HG02938 (cell line): ENCODE data around the gene FBXO48.
"Not testable (repeated sequence)": the region's sequence is repeated elsewhere in the genome, so short reads cannot be mapped to it uniquely, and the experiment has no call there.

Experiments
- ATAC-seq: cut with Tn5 transposase; IDR thresholded peaks from one replicate; pipeline ENCODE4 v1.9.1; 2021; ENCODE audit warnings: mild to moderate bottlenecking, moderate library complexity; ENCODE audit not compliant: unreplicated experiment

The FBXO48 gene, protein sequence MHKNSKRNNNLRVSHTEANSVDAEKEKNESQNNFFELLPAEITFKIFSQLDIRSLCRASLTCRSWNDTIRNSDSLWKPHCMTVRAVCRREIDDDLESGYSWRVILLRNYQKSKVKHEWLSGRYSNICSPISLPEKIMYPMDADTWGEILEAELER

DNA sequence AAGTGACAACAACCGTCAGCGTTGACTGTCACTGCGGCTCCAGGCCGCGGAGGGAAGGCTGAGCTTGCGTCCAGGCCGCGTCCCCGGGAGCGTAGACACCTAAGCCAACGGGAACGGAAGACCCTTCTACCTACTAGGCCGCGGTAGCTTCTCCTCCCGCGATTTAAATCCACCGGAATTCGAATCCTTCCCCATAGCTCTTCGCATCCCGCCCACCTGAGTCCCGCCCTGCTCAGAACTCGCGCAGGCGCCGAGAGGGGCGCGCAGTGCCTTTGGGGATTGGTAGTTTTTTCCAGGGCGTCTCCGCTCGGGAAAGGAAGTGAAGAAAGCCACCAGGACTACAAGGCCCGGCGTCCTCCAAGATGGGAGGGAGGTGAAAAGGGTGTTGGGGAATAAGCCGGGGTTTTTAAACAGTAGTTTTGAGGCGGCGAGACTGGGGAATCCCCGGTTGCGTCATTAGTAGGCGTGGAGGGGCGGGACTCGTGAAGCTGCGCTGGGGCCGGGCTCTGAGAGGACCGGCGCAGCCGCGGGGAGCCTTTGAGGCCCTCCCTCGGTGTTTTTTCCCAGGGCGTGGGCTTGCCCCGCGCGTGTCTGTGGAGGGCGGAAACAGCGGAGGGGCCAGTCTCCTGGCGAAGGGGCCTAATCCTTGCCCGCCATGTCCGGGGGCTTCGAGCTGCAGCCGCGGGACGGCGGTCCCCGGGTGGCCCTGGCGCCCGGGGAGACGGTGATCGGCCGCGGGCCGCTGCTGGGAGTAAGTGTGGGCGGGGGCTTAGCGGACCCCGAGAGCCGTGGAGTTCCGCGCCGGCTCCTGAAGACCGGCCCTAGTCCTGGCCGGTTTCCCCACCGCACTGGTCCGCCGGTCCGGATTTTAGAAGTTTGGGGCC lies at the start of gene FBXO48, which contains the start of gene APLF:
Gene FBXO48, minus strand, starts transcription at position 218 of the 884 bp plus-strand sequence. CDS start 2,149 bp downstream, outside the sequence.
Gene APLF, plus strand, starts transcription at position 509 of the 884 bp plus-strand sequence. Its CDS starts 147 bp downstream, at position 656.
- ATAC-seq = peak; percentile 95

DNA sequence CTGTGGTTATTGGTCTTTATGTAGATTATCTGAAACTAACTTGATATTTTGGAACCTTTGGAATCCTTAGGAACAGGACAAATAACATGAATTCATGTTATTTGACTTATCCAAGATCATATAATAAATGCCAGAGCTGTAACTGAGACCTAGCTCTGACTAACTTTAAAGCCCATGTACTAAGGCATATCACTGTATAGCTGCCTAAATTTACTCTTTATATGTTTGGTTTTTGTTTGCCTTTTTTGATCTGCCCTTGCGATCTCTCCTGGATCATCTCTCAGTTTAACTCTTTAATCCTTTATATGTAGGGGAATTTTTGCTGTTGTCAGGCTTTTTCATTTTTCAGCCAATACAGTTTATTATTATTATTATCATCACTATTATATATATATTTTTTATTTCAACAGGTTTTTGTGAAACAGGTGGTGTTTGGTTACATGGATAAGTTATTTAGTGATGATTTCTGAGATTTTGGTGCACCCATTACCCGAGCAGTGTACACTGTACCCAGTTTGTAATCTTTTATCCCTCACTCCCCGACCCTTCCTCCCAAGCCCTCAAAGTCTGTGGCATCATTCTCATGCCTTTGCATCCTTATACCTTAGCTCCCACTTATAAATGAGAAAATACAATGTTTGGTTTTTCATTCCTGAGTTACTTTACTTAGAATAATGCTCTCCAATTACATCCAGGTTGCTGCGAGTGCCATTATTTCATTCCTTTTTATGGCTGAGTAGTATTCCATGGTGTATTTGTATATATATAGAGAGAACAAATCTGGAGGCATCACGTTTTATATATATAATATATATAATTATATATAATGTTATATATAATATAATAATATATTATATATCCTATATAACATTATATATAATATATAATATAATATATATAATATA lies 49.2 kb upstream of the FBXO48 start:
- no peak for ATAC-seq

DNA sequence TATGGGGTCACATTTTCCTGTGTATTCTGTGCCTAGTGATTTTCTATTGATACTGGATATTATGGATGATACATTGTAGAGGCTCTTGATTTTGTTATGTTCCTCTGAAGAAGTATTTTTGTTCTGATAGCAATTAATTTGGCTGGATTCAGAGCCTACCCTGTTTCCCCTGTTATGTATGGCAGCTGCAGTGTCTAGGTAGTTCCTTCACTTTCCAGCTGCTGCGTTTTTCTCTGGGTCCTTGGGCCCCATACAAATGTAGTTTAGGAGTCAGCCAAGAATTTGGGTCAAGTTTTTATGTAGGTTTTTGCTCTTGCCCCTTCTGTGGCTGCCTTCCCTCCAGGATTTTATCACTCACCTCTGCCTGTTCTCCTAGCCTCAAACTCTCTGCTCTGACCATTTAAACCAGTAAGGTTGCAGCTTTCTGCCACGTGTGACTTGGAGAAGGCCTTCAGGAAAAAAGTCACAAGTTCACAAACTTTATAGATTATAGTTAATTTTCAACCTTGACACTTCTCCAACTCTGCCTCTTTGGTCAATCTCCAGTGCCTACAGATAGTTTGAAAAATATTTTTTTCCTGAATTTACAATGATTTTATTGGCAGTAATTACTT lies 47.3 kb upstream of the FBXO48 start:
- no peak for ATAC-seq

DNA sequence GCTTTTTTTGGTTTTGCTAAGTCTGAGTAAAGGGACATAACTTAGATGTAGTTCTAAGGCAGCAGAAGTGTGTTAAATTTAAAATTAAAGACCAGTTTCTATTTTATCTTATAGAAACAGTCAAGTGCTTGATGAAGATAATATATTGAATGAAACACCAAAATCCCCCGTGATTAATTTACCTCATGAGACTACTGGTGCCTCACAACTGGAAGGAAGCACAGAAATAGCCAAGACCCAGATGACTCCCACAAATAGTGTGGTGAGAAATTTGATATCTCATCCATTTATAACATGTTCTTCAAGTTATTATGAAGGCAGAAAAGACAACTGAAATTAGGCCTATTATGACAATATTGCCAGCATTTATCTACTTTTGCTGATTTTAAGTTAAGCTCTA lies 45.9 kb upstream of the FBXO48 start:
- ATAC-seq = no peak

DNA sequence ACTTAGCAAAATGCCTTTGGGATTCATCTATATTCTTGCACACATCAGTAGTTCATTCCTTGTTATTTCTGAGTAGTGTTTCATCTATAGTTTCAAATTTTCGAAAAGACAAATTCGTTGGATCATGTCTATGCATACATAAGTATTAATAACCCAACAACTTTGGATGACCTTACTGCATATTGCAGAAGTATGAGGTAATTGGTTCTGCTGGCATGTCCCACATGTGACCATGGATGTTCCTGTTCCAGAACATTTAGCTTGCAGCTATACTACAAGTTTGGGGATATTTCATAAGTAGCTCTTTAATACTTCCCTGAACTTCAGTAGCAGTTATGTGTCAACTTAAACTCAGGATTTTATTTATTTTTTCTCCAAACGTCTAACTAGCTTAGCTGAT lies 45.2 kb upstream of the FBXO48 start:
- no peak for ATAC-seq

DNA sequence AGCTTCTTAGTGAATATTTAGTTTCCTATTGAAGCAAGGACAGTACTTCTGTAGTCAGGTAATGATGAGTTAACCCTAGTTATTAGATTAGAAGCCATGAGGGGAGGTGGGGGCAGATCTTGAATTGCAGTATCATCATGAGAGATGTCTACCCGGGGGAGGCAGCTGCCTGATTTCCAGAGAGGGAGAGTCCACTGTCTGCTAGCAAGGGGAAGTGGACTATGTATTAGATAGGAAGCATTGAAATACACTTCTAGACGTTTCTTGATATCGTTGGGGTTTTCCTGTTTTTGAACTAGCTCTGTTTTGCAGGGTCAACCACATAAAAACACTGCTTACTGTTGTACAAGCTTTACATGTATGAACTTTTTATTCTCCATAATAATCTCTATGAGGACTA lies 39.1 kb upstream of the FBXO48 start:
- no peak for ATAC-seq

DNA sequence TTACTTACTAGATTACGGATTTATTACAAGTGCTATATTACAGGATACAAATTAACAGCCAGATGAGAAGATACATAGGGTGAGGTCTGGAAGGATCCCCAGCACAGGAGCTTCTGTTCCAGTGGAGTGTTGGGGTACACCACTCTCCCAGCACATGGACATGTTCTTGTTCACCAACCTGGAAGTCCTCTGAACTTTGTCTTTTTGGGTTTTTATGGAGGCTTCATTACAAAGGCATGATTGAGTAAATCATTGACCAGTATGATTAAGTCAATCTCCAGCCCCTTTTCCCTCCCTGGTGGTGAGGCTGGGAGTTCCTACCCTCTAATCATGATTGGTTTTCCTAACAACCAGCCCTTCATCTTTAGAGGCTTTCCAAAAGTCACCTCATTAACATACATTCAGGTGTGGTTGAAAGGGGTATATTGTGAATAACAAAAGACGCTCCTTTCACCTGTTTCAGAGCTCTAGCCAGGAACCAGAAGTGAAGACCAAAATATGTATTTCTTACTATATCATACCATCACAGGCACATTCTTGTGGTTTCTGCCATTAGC lies 38.6 kb upstream of the FBXO48 start:
- no peak for ATAC-seq

DNA sequence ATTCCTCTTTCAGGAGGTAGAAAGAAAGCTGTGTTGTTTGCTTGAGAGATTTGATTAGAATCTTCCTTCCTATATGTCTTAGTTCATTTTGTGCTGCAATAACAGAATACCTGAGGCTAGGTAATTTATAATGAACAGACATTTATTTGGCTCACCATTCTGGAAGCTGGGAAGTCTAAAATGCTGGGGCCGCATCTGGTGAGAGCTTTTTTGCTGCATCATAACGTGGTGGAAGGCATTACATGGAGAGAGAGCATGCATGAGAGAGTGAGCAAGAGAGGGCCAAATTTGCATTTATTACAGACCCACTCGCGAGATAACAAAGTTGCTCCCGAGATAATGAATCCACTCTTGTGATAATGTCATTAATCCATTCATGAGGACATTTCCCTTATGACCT lies 34.7 kb upstream of the FBXO48 start:
- no peak for ATAC-seq

DNA sequence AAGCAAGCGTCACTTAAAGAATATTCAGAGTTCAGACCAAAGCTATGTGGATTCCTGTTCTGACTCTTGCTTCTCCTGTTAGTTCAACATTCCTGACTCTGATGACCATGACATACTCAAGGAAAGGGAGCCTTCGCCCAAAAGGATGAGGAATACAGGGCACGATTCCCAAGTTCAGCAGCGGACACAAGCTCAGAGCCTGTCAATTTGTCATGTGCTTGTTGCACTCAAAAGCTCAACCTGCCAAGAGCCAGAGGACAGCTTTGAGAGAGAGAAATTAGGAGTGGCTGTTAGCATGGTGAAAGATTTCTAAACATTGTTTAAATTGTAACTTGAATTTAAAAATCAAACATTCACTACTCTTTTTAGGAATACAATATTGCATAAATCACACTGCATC lies 33.6 kb upstream of the FBXO48 start:
- no peak for ATAC-seq

DNA sequence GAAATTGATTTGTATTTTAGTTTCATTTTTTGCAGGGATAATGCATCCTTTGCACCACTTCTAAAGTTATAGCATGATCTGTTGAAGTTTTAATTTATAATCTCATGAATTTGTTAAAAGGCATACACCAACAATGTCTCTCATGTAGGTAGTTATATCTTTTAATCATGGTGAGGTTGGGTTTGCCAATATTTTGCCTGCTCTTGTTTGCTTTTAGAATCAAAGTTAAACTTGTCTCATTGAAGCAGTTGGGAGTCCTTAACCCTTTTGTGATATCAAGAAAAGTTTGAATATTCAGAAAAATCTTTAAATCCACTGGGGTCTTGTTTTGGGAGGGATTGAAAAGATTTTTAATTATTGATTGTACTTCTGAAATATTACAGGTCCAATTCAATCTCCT lies 32.0 kb upstream of the FBXO48 start:
- no peak for ATAC-seq

DNA sequence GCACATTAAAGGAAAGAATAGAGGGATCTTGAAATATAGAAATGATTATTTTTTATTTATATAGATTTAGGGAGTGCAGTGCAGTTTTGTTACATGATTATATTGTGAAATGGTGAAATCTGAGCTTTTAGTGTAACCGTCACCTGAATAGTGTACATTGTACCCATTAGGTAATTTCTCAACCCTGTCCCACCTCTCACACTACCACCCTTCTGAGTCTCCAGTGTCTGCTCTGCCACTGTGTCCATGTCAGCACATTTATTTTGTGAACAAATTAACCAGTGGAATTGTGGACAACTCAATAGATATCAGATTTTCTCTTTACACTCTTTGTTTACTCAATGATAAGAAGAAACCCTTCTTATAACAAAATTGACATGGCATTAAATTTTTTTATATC lies 24.5 kb upstream of the FBXO48 start:
- no peak for ATAC-seq

DNA sequence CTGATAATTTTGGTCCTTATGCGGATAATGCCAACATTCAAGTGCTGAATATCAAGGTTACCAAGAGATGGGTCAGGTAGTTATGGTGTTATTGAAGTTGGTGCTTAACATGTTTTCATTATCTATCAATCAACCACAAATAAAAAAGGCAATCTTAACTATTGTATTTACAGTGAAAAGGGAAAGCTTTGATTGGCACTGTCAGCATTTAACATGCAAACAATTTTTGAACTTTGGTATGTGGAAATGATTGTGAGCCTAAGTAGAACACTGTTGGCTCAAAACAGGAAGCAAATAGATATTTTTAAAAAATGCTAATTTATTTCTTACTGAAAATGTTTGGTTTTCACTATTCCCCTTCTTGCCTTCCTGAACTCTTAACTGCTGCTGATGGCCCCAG lies 22.2 kb upstream of the FBXO48 start:
- no peak for ATAC-seq

DNA sequence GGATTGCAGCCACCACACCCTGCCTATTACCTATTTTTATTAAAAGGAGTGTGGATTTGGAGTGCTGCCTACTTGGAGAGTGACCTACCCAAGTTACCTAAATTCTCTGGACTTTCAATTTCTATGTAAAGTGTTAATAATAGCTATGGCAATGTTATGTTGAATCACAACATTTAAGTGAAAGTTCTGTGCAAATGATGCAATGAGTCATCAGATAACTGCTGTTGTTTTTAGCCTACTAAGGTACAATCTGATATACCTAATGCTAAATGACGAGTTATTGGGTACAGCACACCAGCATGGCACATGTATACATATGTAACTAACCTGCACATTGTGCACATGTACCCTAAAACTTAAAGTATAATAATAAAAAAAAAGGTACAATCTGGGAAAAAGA lies 21.5 kb upstream of the FBXO48 start:
- not testable (repeated sequence) for ATAC-seq

DNA sequence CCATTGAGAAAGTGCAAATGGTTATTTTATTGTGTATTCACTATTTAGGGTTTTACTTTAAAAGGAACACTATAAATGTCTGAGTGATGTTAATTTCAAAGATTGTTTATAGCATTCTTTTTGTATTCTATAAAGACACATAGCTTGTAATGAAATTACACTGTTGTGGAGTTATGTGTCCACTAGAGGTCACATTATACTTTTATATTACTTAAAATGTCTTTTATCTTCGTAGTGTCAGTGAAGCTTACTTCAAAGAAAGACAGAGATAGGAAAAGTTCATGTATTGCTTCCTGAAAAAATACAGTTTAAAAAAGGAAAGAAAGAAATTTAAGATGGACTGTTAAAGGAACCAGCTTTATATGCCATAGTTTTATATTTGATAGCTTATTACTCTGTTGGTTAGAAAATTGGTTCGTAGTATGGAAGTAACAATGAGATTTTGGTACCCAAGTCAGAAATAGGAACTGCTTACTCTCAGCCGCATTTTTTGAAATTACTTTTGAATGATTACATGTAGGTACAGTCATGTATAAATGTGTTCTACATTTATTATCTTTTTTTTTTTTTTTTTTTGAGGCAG lies 20.8 kb upstream of the FBXO48 start:
- no peak for ATAC-seq

DNA sequence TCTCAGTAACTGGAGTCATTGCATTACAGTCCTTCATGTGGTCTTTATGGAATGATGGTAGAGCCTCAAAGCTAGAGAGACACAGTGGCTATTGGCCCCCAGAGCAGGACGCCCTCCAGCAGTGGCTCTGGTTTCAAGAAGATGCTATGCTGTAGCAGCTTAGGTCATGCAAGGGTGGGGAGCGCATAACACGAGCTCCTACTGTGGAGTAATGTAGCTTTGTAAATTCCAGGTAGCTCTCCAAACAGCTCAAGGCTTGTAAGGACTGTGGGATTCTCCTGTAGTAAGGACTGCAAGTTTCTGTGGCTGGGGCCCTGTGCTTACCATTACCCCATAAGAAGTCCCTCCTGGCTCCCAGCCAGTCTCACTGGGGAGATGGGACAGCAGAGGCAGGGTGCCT lies 15.9 kb upstream of the FBXO48 start:
- ATAC-seq = no peak

DNA sequence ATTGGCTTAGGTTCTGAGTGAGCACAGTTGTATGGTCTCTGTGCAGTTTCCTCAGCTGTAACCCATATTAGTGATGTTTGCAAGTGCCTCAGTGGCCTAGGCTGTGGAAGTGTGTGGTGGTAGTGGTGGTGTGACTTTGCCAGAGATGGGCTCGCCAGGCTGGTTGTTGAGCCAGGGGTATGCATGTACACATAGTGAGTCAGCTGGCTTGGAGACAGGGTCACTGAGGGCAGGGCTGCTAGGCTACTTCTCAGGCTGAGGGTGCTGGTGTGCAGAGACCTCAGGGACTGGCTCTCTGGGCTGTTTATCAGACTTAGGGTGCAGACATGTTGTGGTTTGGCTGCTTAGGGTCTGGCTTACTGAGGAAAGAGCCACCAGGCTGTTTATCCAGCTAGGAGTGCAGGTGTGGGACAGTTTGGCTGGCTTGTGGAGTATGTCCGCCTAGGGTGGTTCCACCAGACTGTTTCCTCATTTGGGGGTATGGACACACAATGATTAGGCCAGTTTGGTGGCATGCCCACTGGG lies 15.3 kb upstream of the FBXO48 start:
- ATAC-seq = no peak

DNA sequence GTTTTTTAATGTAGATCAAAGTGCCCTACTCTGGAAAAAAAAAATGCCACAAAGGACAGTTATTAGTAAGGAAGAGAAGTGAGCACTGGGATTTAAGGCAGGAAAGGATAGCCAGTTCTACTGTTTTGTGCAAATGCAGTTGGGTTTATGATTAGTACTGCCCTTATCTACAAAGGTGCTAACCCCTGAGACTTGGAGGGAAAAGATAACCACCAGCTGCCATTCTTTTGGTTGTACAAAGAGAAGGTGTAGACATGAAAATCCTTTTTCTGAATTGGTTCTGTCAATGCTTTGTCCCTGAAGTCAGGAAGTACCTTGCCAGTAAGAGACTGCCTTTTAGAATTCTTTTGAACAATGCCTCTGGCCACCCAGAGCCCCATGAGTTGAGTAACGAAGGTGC lies 11.6 kb upstream of the FBXO48 start:
- ATAC-seq = no peak

DNA sequence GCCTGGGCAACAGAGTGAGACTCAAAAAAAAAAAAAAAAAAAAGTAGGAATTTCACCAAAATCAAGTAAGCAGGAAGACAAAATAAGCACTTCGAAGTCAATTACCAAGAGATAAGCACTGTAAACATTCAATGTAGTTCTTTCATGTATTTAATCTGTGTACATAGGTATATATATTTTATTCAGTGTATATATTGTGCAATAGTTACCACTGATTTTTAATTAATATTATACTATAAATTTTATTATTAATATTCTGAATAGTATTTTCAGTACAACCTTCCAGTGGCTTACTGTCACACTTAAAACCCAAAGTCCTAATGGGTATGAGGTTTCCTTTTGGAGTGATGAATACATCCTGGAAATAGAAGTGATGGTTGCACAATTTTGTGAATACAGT lies 9.4 kb upstream of the FBXO48 start:
- no peak for ATAC-seq

DNA sequence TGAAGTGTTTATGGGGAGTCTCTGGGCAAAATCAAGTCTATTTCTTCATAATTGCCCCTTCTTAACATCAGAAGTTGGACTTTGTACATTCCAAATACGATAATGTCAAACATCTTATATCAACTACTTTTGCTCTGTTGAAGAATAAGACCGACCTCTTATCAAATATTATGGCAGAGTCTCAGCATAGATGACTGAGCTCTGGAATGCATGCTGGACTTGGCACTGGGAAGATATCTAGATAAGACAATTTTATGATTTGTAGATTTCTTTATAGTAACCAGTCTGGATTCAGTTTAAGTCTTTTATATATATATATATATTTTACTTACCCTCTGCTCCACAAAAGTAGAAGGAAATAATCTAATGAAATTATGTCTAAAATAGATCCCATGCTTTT lies 8.5 kb upstream of the FBXO48 start:
- no peak for ATAC-seq

DNA sequence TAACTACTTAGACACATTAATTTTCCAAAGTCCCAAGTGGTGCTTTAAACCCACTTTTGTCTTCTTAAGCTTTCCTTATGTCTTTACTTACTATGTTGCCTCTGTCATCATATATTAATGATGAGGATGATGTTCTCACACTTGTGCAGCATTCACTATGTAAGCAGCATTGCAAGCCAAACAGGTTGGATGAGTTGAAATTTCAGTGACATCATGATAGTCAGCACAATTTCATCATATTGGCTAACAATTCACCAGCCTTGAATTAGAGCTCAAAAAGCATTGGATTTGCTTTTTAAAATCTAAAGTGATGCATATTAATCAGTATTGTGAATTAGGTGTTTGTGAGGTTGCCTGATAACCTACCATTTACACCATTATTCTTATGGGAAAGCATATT lies 8.0 kb upstream of the FBXO48 start:
- ATAC-seq = no peak
